HG02623 (cell line): ENCODE measurements around the gene TMEM139.
"Not testable (repeated sequence)": the region's sequence is repeated elsewhere in the genome, so short reads cannot be mapped to it uniquely, and the experiment has no call there.

ENCODE experiments used
- ATAC-seq: cut with Tn5 transposase; IDR thresholded peaks from one replicate; pipeline ENCODE4 v1.9.1; 2021; ENCODE audit warnings: moderate library complexity; ENCODE audit not compliant: unreplicated experiment

TMEM139 gene

GRCh38 chr7:143258831-143259230 is 25.9 kb upstream of the TMEM139 start:
- ATAC-seq = peak; percentile 36

GRCh38 chr7:143259765-143260164 is 25.0 kb upstream of the TMEM139 start:
- ATAC-seq = no peak

- no peak for ATAC-seq
Observed at GRCh38 chr7:143261901-143262300, 22.9 kb upstream of the TMEM139 start.

GRCh38 chr7:143263266-143264195 is 21.2 kb upstream of the TMEM139 start, which contains the start of gene GSTK1:
TSS of gene GSTK1 (plus strand) at chr7:143263441. CDS start at chr7:143263514, 73 bp downstream.
- ATAC-seq = peak; percentile 98

- not testable (repeated sequence) for ATAC-seq
Observed at GRCh38 chr7:143264196-143264568, 20.6 kb upstream of the TMEM139 start.

GRCh38 chr7:143265017-143265693 is 19.6 kb upstream of the TMEM139 start:
- ATAC-seq = no peak

GRCh38 chr7:143269251-143269650 is 15.5 kb upstream of the TMEM139 start:
- ATAC-seq = no peak

GRCh38 chr7:143271240-143271639 is 13.5 kb upstream of the TMEM139 start:
- no peak for ATAC-seq

GRCh38 chr7:143272871-143273270 is 11.9 kb upstream of the TMEM139 start:
- ATAC-seq = no peak

GRCh38 chr7:143279186-143280098 is 5.3 kb upstream of the TMEM139 start:
- no peak for ATAC-seq

- no peak for ATAC-seq
Observed at GRCh38 chr7:143280160-143280559, 4.6 kb upstream of the TMEM139 start.

- ATAC-seq = no peak
Observed at GRCh38 chr7:143280566-143280965, 4.2 kb upstream of the TMEM139 start.

- no peak for ATAC-seq
Observed at GRCh38 chr7:143281529-143281928, 3.2 kb upstream of the TMEM139 start.

- ATAC-seq = no peak
Observed at GRCh38 chr7:143282124-143282523, 2.6 kb upstream of the TMEM139 start.

GRCh38 chr7:143283381-143283780 is 1.4 kb upstream of the TMEM139 start:
- no peak for ATAC-seq

- no peak for ATAC-seq
Observed at GRCh38 chr7:143285470-143285778, 666 bp downstream of the TMEM139 start.

GRCh38 chr7:143285806-143286521 is 1.2 kb downstream of the TMEM139 start:
- no peak for ATAC-seq

- ATAC-seq = no peak
Observed at GRCh38 chr7:143286522-143286890, 1.7 kb downstream of the TMEM139 start.

GRCh38 chr7:143287339-143287934 is 2.7 kb downstream of the TMEM139 start:
- no peak for ATAC-seq
